Lower leg skin (tissue), 3 donors: ENCODE results near the gene GDF9.

Source experiments
- POLR2A ChIP-seq, 2 donors: fragments of 450-650 bp; IDR thresholded peaks; one replicate each; pipeline ENCODE4 v1.6.1; 2016 to 2017; ENCODE audit warnings: antibody characterized with exemption in 2 of 2, mild to moderate bottlenecking in 1 of 2, moderate library complexity in 1 of 2
- TF ChIP-seq, protein P1 (sequence below), 3 donors: fragments of 450-650 bp; IDR thresholded peaks; one replicate each; pipeline ENCODE4 v1.5.1; 2016; ENCODE audit warnings: antibody characterized with exemption in 3 of 3, mild to moderate bottlenecking in 3 of 3, moderate library complexity in 2 of 3

- TF ChIP-seq, protein P1, sequence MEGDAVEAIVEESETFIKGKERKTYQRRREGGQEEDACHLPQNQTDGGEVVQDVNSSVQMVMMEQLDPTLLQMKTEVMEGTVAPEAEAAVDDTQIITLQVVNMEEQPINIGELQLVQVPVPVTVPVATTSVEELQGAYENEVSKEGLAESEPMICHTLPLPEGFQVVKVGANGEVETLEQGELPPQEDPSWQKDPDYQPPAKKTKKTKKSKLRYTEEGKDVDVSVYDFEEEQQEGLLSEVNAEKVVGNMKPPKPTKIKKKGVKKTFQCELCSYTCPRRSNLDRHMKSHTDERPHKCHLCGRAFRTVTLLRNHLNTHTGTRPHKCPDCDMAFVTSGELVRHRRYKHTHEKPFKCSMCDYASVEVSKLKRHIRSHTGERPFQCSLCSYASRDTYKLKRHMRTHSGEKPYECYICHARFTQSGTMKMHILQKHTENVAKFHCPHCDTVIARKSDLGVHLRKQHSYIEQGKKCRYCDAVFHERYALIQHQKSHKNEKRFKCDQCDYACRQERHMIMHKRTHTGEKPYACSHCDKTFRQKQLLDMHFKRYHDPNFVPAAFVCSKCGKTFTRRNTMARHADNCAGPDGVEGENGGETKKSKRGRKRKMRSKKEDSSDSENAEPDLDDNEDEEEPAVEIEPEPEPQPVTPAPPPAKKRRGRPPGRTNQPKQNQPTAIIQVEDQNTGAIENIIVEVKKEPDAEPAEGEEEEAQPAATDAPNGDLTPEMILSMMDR (IDR thresholded peaks at IDR 0.05), result no peak
- TF ChIP-seq POLR2A (IDR thresholded peaks at IDR 0.05), result no peak
Measured at GRCh38 chr5:132895719-132896305, 29.5 kb upstream of the GDF9 start.
